PC-3 (cell line): ENCODE measurements around the gene ZNF862.

Experiments
- CTCF ChIP-seq: fragments of 300-600 bp; sonication (generic); conservative IDR thresholded peaks from 2 replicates; pipeline ENCODE4 v1.5.1; 2017; ENCODE audit warnings: antibody characterized with exemption, low read depth, mild to moderate bottlenecking, low read length
- EZH2 ChIP-seq: fragments of 300-600 bp; sonication (generic); IDR thresholded peaks from one replicate; pipeline ENCODE4 v1.6.1; 2017; ENCODE audit warnings: antibody characterized with exemption, mild to moderate bottlenecking, low read length; ENCODE audit not compliant: unreplicated experiment

GRCh38 chr7:149850007-149850594 lies 11.9 kb downstream of the ZNF862 start:
- TF ChIP-seq CTCF: no peak
- TF ChIP-seq EZH2: no peak
